ENCODE measurements around the gene CARTPT. TPM values are rescaled to one million over a fixed set of nuclear protein-coding genes. Genes with fewer than 3 reads are reported as not detected.

CARTPT gene
- not detected in 2 replicates for total RNA-seq

DNA sequence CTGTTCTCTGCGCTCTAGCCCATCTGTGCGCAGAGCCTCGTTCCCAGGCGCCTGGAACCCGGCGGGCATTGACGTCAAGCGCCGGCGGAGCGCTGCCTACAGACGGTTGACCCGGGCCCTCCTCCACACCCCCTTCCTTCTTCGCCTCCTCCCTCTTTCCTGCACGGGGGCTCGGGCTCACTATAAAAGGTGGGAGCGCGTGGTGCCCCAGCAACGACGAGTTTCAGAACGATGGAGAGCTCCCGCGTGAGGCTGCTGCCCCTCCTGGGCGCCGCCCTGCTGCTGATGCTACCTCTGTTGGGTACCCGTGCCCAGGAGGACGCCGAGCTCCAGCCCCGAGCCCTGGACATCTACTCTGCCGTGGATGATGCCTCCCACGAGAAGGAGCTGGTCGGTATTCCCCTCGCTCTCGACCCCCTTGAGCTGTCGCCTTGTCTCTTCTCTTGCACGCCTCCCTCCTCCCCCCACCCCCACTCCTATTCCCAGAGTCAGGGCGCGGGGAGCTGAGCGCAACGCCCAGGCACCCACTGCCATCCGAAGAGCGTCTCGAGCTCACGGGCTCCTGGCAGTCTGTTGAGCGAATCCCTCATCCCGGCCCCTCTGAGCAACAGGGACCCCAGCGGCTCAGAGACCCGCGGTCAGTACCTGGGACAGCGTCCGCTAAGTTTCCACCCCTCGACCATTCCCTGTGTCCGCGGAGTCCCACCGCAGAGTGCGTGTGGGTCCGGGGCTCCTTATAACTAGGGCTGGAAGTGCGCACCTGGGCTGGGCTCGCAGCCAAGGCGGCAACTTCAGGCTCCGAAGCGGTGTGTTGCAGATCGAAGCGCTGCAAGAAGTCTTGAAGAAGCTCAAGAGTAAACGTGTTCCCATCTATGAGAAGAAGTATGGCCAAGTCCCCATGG, at the start of gene CARTPT:
TSS of gene CARTPT (plus strand) at position 213 of the 902 bp plus-strand sequence. CDS start at position 232, 19 bp downstream.

Other genes with a start within 250 kb of the CARTPT start
- gene MCCC2, start 131.9 kb upstream of the CARTPT start, total RNA-seq: 10.6 and 20.1 TPM in 2 replicates

All from uterine smooth muscle cell (primary cell).